Motor neuron (in vitro differentiated cells): Measurements from ENCODE around the gene CCDC57. TPM values are rescaled to one million over a fixed set of nuclear protein-coding genes. Genes with fewer than 3 reads are reported as not detected.
A peak's percentile ranks its signal among the peaks of the same experiment; 100 is the strongest.

Experiments
- ATAC-seq, 8 experiments: fragments of 200-7000 bp; cut with Tn5 transposase; replicated peaks in 6 of 8; 2 replicates each; pipeline ENCODE4 v1.8.0; 2021; ENCODE audit warnings: mild to moderate bottlenecking in 8 of 8, moderate library complexity in 8 of 8
- H3K27ac ChIP-seq, 2 donors: fragments of 250-450 bp; sonication (Bioruptor Pico); 2 replicates each; pipeline ENCODE4 v1.9.0; 2021; ENCODE audit warnings: antibody characterized with exemption in 2 of 2, mild to moderate bottlenecking in 2 of 2, moderate library complexity in 1 of 2
- H3K4me1 ChIP-seq, 2 donors: fragments of 250-450 bp; sonication (Bioruptor Pico); replicated peaks in 1 of 2; 2 replicates each; pipeline ENCODE4 v1.6.1; 2021; ENCODE audit warnings: antibody characterized with exemption in 2 of 2, mild to moderate bottlenecking in 2 of 2, moderate library complexity in 1 of 2
- H3K4me3 ChIP-seq, 5 donors: fragments of 250-450 bp; sonication (Bioruptor Pico); 2 replicates each; pipeline ENCODE4 v1.9.0; 2021; ENCODE audit warnings: antibody characterized with exemption in 5 of 5, mild to moderate bottlenecking in 5 of 5, moderate library complexity in 4 of 5
- WGBS, 10 experiments: fragments of 450-650 bp; shearing (Covaris generic); methylation state at CpG; one replicate each; pipeline ENCODE4 v1.0.0; 2022; 5-methylcytosine and 5-hydroxymethylcytosine counted together
- in situ Hi-C, 9 experiments: fragments of 400-800 bp; cut with MboI; loops; one replicate each; pipeline ENCODE4 v1.15.0; 2021; ENCODE audit warnings: low sequenced_read_pairs in 9 of 9, low pct_unique_long_range_greater_than_20kb in 2 of 9; ENCODE audit not compliant: unreplicated experiment in 9 of 9
- total RNA-seq, 8 experiments: library from RNA; unstranded; fragments of 300-600 nt; gene quantifications; 2 replicates each; pipeline versions ENCODE4 v1.2.3 to v1.2.4, GENCODE V29; 2022

The CCDC57 gene
- total RNA-seq, 8 experiments from 2014 or later, result 13.6 to 68.8 (median 26.1) TPM

DNA sequence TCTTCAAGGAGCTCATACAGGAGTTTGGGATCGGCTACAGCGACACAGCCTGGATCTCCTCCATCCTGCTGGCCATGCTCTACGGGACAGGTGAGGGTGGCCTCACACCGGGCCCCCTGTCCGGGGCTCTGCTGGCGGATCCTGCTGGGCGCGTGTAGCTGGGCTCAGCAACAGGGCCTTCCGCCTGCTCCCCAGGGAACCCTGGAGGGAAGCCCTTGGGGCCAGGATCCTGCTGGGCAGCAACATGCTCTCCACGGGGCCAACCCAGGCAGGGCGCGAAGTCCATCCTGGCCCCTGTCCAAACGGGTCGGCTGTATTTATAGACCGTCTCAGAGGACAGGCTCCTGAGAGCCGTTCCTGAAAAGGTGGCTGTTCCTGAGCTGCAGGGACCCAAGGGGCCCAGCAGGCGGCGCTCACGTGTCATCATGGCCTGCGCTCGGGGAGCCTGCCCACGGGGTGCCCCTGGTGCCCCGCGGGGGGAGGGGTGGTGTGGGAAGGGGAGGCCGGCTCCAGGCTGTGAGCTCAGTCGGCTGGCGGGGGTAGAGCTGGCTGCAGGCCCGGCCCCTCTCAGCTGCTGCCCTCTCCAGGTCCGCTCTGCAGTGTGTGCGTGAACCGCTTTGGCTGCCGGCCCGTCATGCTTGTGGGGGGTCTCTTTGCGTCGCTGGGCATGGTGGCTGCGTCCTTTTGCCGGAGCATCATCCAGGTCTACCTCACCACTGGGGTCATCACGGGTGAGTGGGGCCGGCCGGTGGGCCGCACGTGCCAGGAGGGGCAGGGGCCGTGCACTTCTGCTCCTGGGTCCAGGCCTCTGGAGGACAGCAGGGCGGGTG is 23.7 kb upstream of the CCDC57 start:
- 17 to 84% (median 72%) methylated on average over 1 to 6 of the region's 44 CpGs; no CpG with 5 or more reads in 6 of the 10 experiments for WGBS, 10 experiments
- ATAC-seq, result peak in 7 of 8 experiments; percentile 0 to 26 (median 2)
- Histone ChIP-seq H3K4me1 (peaks cover 8 to 35% of the 10 kb centered on the region in 2 donors), H3K4me3 (no peak overlapping the region), H3K27ac (no peak overlapping the region)
- in situ Hi-C loops, result no loop called here

DNA sequence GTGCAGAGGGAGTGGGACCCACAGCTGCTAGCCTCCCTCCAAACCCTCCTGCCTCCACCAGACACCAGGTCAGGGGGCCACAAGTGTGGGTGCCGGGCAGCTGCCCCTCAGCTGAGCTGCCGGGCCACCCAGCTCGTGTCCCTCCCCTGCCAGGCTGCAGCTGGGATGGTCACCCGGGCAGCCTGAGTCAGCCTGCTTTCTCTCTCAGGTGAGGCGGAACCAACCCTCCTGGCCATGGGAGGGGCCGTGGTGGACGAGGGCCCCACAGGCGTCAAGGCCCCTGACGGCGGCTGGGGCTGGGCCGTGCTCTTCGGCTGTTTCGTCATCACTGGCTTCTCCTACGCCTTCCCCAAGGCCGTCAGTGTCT is 23.1 kb upstream of the CCDC57 start:
- Histone ChIP-seq H3K27ac (no peak overlapping the region), H3K4me1 (peaks cover 8 to 31% of the 10 kb centered on the region in 2 donors), H3K4me3 (no peak overlapping the region)
- in situ Hi-C loops, result no loop called here
- WGBS, 10 experiments, result 80 to 100% (median 93%) methylated on average over 1 to 7 of the region's 15 CpGs; no CpG with 5 or more reads in 6 of the 10 experiments
- ATAC-seq, result no peak

DNA sequence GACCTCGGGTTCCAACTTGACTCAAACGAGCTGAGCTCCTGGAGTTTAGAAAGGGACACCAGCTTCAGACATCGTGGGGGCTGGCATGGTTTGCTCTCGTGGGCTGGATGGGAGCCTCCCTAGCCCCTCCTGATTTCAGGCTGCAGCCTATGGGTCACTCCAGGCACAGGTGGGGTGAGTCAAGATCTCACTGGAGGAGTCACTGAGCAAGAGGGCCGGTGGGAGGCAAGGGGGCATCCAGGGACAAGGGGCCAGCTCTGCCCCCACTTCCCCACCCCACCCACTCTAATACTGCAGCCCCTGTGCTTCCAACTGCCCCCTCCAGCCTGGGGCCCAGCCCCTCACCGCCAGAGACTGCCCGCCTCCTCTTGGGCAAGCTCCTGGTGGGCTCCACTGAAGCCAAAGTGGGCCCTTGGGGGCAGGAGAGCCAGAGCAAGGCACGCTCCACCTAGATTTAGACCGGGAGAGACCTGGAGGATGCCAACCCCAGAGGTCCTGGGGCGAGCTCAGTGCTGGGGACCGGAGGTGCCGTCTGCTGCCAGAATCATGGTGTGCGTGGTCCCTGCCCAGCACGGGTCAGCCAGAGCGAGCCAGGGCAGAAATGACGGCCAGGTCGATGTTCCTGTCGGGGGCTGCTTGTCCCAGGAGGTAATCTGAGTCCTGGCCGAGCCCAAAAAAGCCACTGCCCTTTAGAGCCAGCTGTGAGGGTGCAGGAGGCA is 22.6 kb upstream of the CCDC57 start:
- Histone ChIP-seq H3K4me3 (no peak overlapping the region), H3K27ac (no peak overlapping the region), H3K4me1 (peaks cover 11 to 35% of the 10 kb centered on the region in 2 donors)
- in situ Hi-C loops, result no loop called here
- 98% methylated on average over 7 of the region's 19 CpGs; no CpG with 5 or more reads in 9 of the 10 experiments for whole genome bisulfite sequencing, 10 experiments
- ATAC-seq, result no peak

DNA sequence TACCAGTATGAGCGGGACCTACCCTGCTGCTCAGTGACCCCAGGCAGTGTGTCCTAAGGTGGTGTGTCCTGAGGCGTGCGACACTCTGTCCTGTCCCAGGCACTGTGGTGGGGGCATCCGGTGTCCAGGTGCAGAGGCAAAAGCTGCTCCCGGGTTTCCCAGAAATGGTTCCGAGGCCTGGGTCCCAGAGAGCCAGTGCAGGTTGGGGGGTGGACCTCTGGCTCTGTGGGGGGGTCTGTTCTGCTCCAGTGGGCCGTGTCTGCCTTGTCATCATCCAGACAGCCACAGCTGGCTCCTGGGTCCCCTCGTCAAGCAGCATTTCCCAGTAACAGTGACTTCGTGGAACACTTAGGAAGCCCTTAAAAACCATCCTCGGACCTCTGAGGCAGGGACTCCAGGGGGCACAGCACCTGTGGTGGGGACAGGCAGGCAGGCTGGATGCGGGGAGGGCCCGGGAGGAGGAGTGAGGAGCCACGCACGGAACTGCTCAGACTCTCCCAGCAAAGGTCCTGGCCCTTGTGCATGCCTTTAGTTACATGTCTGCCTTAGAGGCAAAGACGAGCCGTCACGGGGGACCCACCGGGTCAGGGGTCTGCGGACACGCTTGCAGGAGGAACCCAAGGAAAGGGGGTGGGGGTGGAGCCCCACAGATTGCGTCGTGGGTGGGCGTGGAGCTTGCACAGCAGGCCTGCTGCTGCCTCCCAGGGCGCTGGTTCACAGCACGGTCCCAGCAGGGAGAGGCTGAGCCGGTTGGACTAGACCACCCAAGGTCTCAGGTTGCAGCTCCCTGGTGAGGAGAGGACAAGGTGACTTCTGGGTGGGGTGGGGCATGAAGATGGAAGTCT is 21.8 kb upstream of the CCDC57 start:
- in situ Hi-C loops, result no loop called here
- no peak overlapping the region for H3K4me3 ChIP-seq
- no peak overlapping the region for H3K27ac ChIP-seq
- WGBS, 10 experiments, result 60 to 76% methylated on average over 2 to 6 of the region's 26 CpGs; no CpG with 5 or more reads in 8 of the 10 experiments
- no peak for ATAC-seq
- H3K4me1 ChIP-seq, result peaks cover 15 to 39% of the 10 kb centered on the region in 2 donors

DNA sequence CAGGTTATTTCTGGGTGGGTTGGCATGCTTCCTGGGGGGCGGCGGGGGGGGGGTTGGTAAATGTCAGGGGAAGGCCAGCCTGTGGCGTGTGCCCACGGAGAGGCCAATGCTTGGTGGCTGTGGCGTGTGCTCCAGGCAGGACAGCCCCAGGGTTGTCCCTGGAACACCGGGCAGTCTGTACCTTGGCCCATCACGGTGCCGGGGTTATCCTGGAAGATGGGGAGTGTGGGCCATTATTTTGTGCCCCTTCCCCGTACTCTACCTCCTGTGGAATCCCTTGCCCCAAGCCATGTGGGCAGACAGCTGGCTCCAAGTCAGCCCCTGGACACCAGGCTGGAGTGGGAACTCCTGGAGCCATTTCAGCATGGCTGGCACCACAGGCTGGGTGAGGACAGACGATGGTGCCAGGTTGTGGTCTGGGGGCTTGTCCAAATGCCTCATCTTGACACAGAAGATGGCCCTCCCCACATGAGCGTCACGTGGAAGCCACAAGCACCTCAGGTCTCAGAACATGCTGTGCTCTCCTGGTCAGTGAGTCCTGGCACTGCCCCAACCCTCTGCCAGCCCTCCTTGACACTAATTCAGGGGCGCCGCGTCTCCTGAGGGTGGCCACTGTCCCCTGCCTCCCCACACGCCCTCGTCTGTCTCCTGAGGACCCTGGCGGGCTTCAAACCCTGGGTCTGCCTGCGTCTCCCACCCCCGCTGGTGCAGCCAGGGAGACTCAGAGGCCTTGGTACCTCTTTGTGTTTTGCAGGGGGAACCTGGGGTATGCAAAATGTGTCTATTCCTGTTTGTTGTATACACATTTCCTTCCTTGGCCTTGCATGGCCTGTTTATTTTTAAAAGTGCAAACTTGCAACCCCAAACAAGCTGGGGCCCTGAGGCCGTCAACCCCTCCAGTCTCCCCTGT is 20.5 kb upstream of the CCDC57 start:
- ATAC-seq, result no peak
- H3K4me1 ChIP-seq, result peaks cover 15 to 34% of the 10 kb centered on the region in 2 donors
- in situ Hi-C loops, result no loop called here
- H3K4me3 ChIP-seq, result no peak overlapping the region
- no peak overlapping the region for H3K27ac ChIP-seq
- WGBS, 10 experiments, result 66 to 100% (median 100%) methylated on average over 1 to 6 of the region's 21 CpGs; no CpG with 5 or more reads in 3 of the 10 experiments

DNA sequence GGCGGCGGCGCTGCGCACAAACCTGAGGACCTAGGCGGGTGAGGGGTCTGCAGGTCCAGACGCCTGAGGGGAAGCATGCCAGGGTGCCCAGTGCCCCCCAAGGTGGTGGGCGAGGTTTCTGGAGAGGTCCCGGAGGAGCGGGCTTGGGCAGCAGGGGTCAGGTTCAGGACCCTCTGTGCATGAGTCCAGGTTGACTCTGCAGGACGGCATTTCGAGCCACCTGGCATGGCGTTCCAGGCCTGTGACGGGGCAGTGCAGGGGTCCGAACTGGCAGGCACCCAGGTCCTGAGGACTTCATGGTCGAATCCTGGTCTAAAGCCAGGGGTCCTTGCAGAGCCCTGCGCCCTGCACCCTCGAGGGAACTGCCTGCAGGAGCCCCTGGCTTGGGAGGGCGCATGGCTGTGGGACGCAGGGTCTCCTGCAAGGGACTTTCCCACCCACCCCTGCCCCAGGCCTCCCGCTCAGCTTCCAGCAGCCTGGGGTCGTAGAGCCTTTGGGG is 19.7 kb upstream of the CCDC57 start:
- peak overlapping the region in 4 of 5 donors; percentile 48 to 88 (median 67) for H3K4me3 ChIP-seq
- no peak for ATAC-seq
- WGBS, 10 experiments, result 20 to 83% (median 70%) methylated on average over 1 to 6 of the region's 21 CpGs; no CpG with 5 or more reads in 7 of the 10 experiments
- in situ Hi-C loops, result no loop called here
- H3K27ac ChIP-seq, result peak overlapping the region; percentile 55 to 87
- peaks cover 18 to 36% of the 10 kb centered on the region in 2 donors for H3K4me1 ChIP-seq

DNA sequence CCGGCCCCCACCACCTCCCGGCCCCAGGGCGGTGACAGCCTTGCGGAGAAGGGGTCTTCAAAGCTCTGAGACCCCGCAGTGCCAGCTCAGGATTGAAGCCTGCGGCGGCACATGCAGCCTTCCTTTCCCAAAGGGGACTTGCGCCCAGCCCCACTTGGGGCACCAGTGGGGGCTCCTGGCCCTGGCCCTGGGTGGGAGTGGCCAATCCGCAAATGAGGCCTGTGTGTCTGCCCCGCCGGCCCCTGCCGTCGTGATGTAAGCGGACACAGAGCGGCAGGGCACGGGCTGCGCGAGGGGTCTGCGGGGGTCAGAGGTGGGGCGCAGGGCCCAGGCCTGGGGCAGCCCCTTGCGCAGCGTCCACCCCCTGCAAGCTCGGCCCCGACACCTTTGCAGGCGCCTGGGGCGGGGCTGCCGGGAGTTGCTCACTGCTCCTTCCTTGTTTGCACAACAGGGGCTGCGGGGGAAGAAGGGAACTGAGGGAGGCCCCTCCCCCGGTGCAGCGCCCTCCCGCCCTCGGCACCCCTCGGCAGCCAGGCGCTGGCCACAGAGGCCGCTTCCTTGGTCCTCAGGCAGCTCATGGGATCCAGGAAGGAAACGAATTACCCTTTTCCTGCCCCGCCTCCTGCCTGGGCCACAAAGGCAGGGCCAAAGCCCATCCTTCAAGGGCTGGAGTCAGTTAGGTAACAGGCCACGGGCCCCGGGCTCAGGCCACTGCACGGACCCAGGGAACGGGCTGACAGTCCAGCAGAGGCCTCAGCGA is 19.1 kb upstream of the CCDC57 start:
- 0 to 83% methylated on average over 2 of the region's 42 CpGs; no CpG with 5 or more reads in 8 of the 10 experiments for WGBS, 10 experiments

DNA sequence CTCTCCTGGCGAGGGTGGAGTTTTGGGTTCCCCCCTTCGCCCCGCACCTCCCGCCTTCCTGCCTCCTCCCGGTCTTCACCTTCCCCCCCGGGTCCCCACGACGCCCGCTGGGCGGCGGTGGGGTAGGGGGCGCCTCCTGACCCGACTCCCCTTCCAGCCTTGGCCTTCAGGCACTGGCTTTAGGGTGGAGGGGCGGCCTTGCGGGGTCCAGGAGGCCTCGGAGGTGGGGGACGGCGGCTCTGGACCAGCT is 18.6 kb upstream of the CCDC57 start:
- peak in 3 of 8 experiments; percentile 3 to 52 (median 20) for ATAC-seq
- peak overlapping the region; percentile 55 to 87 for H3K27ac ChIP-seq
- H3K4me3 ChIP-seq, result peak overlapping the region; percentile 48 to 88 (median 50)
- in situ Hi-C loops, result no loop called here
- no CpG with 5 or more reads among the region's 18 CpGs for WGBS, 10 experiments
- H3K4me1 ChIP-seq, result peaks cover 18 to 38% of the 10 kb centered on the region in 2 donors

More for the DNA sequence above, 19.1 kb upstream of the CCDC57 start:
- Histone ChIP-seq H3K27ac (peak overlapping the region; percentile 55 to 87), H3K4me3 (peak overlapping the region; percentile 48 to 88 (median 50)), H3K4me1 (peaks cover 18 to 38% of the 10 kb centered on the region in 2 donors)
- peak; percentile 9 to 47 (median 33) for ATAC-seq
- in situ Hi-C loops, result no loop called here

DNA sequence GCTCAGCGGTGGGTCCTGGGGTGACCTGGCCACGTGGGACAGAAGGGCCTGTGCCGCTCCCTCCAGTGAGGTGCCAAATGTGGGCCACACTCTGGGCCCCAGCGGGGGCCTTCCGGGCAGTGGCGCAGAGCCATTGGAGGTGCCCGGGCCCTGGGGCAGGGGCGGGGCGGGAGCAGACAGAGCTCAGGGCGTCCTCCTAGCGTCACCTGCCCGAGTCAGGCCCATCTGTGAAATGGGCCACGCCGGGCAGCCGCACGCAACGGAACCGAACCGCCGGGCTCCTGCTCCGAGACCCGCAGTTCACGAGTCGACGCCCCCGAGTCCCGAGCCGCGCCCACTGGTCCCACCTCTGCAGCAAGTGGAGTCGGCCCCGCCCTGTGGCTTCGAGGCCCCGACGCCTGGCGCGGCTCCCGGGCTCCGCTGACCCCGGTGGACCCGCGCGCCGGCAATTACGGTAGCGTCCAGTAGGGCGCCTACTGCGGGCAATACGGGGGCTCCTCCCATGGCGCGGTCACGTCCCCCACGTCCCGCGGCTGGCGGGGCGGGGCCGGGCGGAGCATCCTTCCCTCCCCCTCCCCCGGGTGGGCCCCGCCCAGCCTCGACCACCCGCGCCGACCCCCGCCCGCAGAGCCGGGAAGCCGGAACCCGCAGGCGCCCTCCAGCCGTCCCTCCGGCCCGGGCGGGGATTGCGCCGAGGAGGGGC is 18.1 kb upstream of the CCDC57 start:
- H3K27ac ChIP-seq, result peak overlapping the region; percentile 55 to 87
- WGBS, 10 experiments, result no CpG with 5 or more reads among the region's 76 CpGs
- H3K4me1 ChIP-seq, result peaks cover 18 to 38% of the 10 kb centered on the region in 2 donors
- ATAC-seq, result peak; percentile 43 to 72 (median 65)
- peak overlapping the region; percentile 48 to 88 (median 50) for H3K4me3 ChIP-seq
- in situ Hi-C loops, result no loop called here

DNA sequence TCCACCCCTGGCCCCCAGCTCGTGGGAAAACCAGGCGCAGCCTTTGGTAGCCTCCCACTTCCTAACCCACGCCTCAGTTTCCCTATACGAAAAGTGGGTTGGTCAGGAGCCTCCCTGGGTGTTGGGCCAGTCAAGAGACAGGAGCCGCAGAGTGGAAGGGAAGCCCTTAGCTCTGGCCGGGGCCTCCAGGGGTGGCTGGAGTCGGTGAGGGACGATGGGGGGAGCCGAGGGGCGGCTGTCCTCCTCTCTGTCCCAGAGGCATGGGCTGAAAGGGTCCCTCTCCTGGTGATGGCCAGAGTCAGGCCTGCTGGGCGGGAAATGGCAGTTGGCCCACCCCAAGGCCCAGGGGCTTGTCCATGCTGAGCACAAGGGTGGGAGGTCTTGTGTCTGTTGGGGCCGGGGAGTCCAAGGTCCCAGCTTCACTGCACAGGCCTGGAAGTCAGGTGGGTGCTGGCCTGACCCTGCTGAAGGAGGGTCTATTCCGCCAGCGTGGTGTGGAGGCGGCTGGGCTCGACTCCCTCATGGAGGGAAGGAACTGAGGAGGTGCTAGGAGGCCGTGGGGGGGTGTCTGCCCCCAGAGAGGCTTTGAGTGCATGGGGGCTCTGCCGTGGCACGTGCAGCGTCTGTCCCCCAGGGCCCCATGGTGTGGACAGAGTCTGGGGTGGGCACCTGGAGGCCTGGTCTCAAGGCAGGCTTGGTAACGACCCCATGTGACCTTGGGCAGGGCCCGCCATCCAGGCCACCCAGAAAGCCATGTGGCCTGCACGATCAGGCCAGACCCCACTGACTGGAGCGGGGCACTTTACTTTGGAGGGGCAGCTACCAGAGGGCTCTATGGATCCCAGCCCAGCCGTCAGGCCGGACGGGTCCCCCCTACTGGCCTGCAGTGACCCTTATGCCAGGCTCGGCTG is 17.3 kb upstream of the CCDC57 start:
- peaks cover 18 to 45% of the 10 kb centered on the region in 2 donors for H3K4me1 ChIP-seq
- peak in 5 of 8 experiments; percentile 0 to 3 (median 1) for ATAC-seq
- H3K27ac ChIP-seq, result peak overlapping the region; percentile 25 to 80
- 10 to 100% (median 41%) methylated on average over 1 to 5 of the region's 28 CpGs; no CpG with 5 or more reads in 4 of the 10 experiments for WGBS, 10 experiments
- in situ Hi-C loops, result no loop called here
- H3K4me3 ChIP-seq, result peak overlapping the region; percentile 48 to 88 (median 50)
